ENCODE results near the gene NCR1.
"Not testable (repeated sequence)": the region's sequence is repeated elsewhere in the genome, so short reads cannot be mapped to it uniquely, and the experiment has no call there.

Gene NCR1

GRCh38 chr19:54916822-54917221, 10.9 kb downstream of the NCR1 start:
- no peak for DNase-seq

DNA sequence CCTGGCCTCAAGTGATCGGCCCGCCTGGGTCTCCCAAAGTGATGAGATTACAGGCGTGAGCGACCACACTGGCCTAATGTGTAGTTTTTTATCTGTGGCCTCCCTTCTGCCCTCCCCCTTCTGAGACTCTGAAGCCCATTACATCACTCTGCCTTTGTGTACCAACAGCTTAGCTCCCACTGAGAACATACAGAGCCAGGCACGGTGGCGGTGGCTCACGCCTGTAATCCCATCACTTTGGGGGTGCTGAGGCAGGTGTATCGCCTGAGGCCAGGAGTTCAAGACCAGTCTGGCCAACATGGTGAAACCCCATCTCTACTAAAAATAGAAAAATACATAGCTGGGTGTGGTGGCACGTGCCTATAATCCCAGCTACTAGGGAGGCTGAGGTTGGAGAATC, 12.6 kb downstream of the NCR1 start:
- DNase-seq: no peak

DNA sequence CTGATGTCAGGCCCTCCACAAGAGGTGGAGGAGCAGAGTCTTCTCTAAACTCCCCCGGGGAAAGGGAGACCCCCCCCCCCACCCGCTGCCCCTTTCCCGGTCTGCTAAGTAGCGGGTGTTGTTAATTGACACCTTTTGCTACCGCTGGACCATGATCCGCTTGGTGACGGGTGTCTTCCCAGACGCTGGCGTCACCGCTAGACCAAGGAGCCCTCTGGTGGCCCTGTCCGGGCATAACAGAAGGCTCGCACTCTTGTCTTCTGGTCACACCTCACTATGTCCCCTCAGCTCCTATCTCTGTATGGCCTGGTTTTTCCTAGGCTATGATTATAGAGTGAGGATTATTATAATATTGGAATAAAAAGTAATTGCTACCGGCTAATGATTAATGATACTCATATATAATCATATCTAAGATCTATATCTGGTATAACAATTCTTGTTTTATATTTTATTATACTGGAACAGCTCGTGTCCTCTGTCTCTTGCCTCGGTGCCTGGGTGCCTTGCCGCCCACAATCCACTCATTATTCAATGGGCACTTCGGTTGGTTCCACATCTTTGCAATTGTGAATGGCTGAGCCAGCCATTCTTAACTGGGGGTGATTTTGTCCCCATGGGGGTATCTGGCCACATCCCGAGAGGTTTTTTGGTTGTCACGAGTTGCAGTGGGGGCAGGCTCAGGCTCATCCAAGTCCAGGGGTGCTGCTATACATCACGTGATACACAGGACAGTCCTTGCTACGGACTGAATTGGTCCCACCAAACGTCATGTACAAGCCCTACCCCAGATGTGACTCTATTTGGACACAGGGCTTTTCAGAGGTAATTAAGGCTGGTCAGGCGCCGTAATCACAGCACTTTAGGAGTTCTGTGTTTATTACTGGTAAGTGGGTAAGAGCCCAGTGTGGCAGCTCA, 14.0 kb downstream of the NCR1 start:
- not testable (repeated sequence) for DNase-seq

DNA sequence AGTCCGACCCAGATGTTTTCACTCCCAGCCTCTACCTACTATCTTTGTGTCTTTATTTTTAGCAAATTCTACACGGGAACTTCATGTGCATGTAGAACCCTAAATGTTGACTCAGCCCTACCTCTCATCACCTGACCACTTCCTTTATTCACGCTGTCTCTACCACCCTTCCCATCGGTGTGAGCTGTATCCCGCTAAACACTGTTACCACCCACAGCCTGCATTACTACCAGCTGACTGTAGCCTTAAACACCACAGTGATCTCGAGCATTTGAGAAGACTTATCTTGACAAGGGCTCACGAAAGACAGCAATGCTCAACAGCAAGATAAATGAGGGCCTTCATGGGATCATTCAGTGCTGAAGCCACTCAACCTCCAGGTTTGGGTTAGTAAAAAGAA, 15.1 kb downstream of the NCR1 start:
- DNase-seq: no peak

- no peak for DNase-seq
Observed at GRCh38 chr19:54923276-54923675, 17.3 kb downstream of the NCR1 start.

GRCh38 chr19:54928299-54928698, 22.4 kb downstream of the NCR1 start:
- DNase-seq: no peak

- DNase-seq: no peak
Observed at GRCh38 chr19:54937926-54938325, 32.0 kb downstream of the NCR1 start.

DNA sequence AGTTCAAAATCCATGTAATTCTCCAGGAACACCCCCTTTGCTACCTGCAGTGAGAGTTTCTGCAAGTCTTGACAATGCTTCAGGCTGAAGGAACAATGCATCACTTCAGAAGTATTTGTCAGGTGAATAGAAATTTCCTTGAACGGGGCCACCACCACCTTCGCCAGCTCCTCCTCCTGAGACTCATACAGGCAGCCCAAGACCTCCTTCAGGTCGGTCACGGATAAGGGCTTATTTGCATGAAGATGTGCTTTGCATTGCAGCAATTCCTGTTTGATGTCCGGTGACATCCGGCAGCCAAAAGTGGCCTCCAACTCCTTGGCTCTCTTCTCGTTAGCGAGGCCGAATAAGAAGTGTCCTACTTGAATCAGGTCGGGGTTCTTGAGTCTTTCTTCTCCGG, 33.0 kb downstream of the NCR1 start:
- DNase-seq: no peak

DNA sequence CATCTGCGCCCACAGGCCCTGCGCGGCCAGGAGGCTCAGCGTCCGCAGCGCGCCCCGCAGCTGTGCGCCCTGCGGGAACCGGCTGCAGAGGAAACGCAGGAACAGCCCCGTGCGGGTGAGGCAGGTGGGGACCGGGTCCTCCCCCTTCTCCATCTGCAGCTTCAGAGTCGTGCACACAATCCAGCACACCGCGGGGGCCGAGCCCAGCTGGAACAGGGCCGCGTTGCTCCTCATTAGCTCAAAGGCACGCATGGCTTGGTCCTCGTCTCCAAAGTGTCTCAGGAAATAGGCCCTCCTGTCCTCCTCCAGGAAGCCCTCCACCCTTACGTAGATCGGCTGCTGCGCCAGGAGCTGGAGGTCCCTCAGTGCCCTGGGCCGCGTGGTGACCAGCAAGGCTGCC, 33.6 kb downstream of the NCR1 start:
- not testable (repeated sequence) for DNase-seq

DNA sequence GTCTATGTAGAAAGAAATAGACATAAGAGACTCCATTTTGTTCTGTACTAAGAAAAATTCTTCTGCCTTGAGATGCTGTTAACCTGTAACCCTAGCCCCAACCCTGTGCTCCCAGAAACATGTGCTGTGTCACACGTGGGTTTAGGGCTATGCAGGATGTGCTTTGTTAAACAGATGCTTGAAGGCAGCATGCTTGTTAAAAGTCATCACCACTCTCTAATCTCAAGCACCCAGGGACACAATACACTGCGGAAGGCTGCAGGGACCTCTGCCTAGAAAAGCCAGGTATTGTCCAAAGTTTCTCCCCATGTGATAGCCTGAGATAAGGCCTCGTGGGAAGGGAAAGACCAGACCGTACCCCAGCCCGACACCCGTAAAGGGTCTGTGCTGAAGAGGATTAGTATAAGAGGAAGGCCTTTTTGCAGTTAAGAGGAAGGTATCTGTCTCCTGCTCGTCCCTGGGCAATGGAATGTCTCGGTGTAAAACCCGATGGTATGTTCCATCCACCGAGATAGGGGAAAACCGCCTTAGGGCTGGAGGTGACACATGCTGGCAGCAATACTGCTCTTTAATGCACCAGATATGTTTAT, 37.9 kb downstream of the NCR1 start:
- not testable (repeated sequence) for DNase-seq

- DNase-seq: no peak
Observed at GRCh38 chr19:54947381-54947780, 41.4 kb downstream of the NCR1 start, which contains the start of gene NLRP7. NLRP7 (minus strand) TSS chr19:54947530.

GRCh38 chr19:54949412-54949811, 43.5 kb downstream of the NCR1 start:
- DNase-seq: no peak

DNA sequence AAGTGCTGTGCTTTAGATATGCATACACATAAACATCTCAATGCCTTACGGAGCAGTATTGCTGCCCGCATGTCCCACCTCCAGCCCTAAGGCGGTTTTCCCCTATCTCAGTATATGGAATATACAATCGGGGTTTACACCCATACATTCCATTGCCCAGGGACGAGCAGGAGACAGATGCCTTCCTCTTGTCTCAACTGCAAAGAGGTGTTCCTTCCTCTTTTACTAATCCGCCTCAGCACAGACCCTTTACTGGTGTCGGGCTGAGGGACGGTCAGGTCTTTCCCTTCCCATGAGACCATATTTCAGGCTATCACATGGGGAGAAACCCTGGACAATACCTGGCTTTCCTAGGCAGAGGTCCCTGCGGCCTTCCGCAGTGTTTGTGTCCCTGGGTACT, 44.6 kb downstream of the NCR1 start:
- DNase-seq: not testable (repeated sequence)

- DNase-seq: no peak
Observed at GRCh38 chr19:54952591-54953344, 46.8 kb downstream of the NCR1 start.

- DNase-seq: not testable (repeated sequence)
Observed at GRCh38 chr19:54953345-54953713, 47.4 kb downstream of the NCR1 start.

- DNase-seq: no peak
Observed at GRCh38 chr19:54955376-54955775, 49.4 kb downstream of the NCR1 start.

- no peak for DNase-seq
Observed at GRCh38 chr19:54959840-54960239, 53.9 kb downstream of the NCR1 start.
